Osteoblast (primary cell): ENCODE results near the gene MYO18B. TPM values are rescaled to one million over a fixed set of nuclear protein-coding genes. Genes with fewer than 3 reads are reported as not detected.

ENCODE experiments used
- DNase-seq: peaks from one replicate; pipeline ENCODE4 v3.0.0; 2011; ENCODE audit warnings: low spot score, mixed read lengths; ENCODE audit not compliant: insufficient read length; ENCODE audit errors: missing footprints
- H2AFZ ChIP-seq: 2 replicates; pipeline ENCODE4 v1.6.0; 2011; ENCODE audit warnings: mild to moderate bottlenecking, low read length
- H3K27ac ChIP-seq: 2 replicates; pipeline ENCODE4 v1.5.1; 2011; ENCODE audit warnings: mild to moderate bottlenecking, low read depth, low read length, moderate library complexity
- H3K27me3 ChIP-seq: 2 replicates; pipeline ENCODE4 v1.6.0; 2012; ENCODE audit warnings: mild to moderate bottlenecking, control low read depth, inconsistent platforms, low read length, moderate library complexity; ENCODE audit not compliant: insufficient read depth
- H3K36me3 ChIP-seq: 2 replicates; pipeline ENCODE4 v1.5.1; 2011; ENCODE audit warnings: mild to moderate bottlenecking, low read length, control low read depth, moderate library complexity; ENCODE audit not compliant: insufficient read depth
- H3K4me1 ChIP-seq: 2 replicates; pipeline ENCODE4 v1.5.1; 2011; ENCODE audit warnings: mild to moderate bottlenecking, low read length, control low read depth, moderate library complexity; ENCODE audit not compliant: insufficient read depth
- H3K4me2 ChIP-seq: 2 replicates; pipeline ENCODE4 v1.6.0; 2011; ENCODE audit warnings: mild to moderate bottlenecking, low read length; ENCODE audit not compliant: insufficient read depth
- H3K4me3 ChIP-seq: fragments of 200-600 bp; sonication (generic); 3 replicates; pipeline ENCODE4 v1.5.1; 2012; ENCODE audit warnings: mild to moderate bottlenecking, low read length, inconsistent platforms; ENCODE audit not compliant: insufficient read depth
- H3K79me2 ChIP-seq: 2 replicates; pipeline ENCODE4 v1.6.0; 2012; ENCODE audit warnings: mild to moderate bottlenecking, low read length, control low read depth, inconsistent platforms; ENCODE audit not compliant: insufficient read depth
- H3K9me3 ChIP-seq: 2 replicates; pipeline ENCODE4 v1.5.1; 2011; ENCODE audit warnings: low read depth, low read length, control low read depth
- H4K20me1 ChIP-seq: 2 replicates; pipeline ENCODE4 v1.6.0; 2012; ENCODE audit warnings: mild to moderate bottlenecking, low read length, control low read depth; ENCODE audit not compliant: insufficient read depth
- total RNA-seq: library from RNA; depleted of rRNA; stranded (reverse); fragments of >200 nt; gene quantifications from 2 replicates; pipeline ENCODE4 v1.2.3, GENCODE V29; 2012
- TF ChIP-seq, protein P1 (sequence below): IDR thresholded peaks from 2 replicates; pipeline ENCODE4 v1.5.1; 2011; ENCODE audit warnings: mild to moderate bottlenecking, low read depth, low read length, moderate library complexity; ENCODE audit errors: extremely low read depth

MYO18B gene
- total RNA-seq, 1 donor = under 0.01 TPM

DNA sequence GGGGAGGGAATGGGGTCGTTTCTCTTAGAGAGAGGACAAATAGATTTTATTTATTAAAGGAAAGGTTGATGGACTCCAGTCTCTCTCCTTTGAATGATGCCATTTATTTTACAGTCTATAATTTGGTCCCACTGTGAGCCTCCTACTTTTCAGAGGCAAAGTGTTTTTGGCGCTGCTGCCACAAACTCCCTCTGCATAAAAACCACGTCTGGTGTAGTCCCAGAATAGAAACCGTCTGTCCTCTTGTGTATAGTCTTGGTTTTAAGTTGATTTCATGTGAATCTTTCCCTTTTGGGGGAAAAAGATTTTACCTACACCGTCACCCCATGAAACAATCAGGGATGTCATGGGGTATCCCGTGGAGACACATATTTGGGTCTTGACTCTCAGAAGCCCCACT, 283.6 kb downstream of the MYO18B start:
- TF ChIP-seq, protein P1, sequence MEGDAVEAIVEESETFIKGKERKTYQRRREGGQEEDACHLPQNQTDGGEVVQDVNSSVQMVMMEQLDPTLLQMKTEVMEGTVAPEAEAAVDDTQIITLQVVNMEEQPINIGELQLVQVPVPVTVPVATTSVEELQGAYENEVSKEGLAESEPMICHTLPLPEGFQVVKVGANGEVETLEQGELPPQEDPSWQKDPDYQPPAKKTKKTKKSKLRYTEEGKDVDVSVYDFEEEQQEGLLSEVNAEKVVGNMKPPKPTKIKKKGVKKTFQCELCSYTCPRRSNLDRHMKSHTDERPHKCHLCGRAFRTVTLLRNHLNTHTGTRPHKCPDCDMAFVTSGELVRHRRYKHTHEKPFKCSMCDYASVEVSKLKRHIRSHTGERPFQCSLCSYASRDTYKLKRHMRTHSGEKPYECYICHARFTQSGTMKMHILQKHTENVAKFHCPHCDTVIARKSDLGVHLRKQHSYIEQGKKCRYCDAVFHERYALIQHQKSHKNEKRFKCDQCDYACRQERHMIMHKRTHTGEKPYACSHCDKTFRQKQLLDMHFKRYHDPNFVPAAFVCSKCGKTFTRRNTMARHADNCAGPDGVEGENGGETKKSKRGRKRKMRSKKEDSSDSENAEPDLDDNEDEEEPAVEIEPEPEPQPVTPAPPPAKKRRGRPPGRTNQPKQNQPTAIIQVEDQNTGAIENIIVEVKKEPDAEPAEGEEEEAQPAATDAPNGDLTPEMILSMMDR = no peak
- DNase-seq = no peak
- no peaks in the 10 kb centered on the region for H3K27me3 ChIP-seq

DNA sequence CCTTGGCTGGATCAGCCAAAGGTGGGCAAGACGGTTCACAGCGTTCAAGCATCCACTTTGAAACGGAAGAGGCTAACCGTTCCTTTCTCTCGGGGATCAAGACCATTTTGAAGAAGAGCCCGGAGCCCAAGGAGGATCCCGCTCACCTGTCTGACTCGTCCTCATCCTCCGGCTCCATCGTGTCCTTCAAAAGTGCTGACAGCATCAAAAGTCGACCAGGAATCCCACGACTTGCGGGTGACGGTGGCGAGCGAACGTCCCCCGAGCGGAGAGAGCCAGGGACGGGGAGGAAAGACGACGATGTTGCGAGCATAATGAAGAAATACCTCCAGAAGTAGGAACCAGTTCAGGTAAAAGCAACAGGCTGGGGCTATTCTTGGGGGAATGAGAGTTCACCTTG, 285.4 kb downstream of the MYO18B start:
- H3K4me2 ChIP-seq = no peak overlapping the region

More for the DNA sequence above, 283.6 kb downstream of the MYO18B start:
- Histone ChIP-seq H3K4me2 (no peak overlapping the region), H3K79me2 (no peaks in the 10 kb centered on the region), H2AFZ (no peak overlapping the region), H3K4me1 (no peaks in the 10 kb centered on the region), H3K9me3 (no peaks in the 10 kb centered on the region), H3K4me3 (no peak overlapping the region), H3K27ac (no peak overlapping the region), H3K36me3 (no peaks in the 10 kb centered on the region), H4K20me1 (no peaks in the 10 kb centered on the region)

DNA sequence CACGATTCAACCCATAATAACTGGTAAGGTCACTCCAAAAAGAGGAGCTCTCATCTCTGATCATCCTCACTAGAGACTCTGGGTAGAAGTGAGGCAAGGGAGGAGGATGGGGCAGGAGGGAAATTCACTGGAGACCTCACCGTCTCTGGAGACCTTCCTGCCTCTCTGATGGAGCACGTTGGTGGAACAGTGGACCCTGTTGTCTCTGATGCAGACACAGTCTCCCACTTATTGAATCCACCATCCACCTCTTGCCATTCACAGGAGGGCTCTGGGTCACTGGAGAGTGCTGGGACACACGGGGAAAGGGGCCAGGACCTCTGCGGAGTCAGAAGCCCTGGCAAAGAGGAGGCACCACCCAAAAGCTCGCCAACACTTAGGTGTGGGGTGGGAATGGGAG, 289.7 kb downstream of the MYO18B start:
- DNase-seq = no peak
- no peaks in the 10 kb centered on the region for H3K36me3 ChIP-seq
- H3K9me3 ChIP-seq = peaks cover 3% of the 10 kb centered on the region
- H3K4me1 ChIP-seq = no peaks in the 10 kb centered on the region
- H2AFZ ChIP-seq = no peak overlapping the region
- no peaks in the 10 kb centered on the region for H3K79me2 ChIP-seq
- no peak overlapping the region for H3K27ac ChIP-seq
- H3K27me3 ChIP-seq = no peaks in the 10 kb centered on the region
- TF ChIP-seq, protein P1 = no peak
- H4K20me1 ChIP-seq = no peaks in the 10 kb centered on the region
- no peak overlapping the region for H3K4me3 ChIP-seq
- no peak overlapping the region for H3K4me2 ChIP-seq

More for the DNA sequence above, 285.4 kb downstream of the MYO18B start:
- Histone ChIP-seq H3K9me3 (no peaks in the 10 kb centered on the region), H3K4me1 (no peaks in the 10 kb centered on the region), H3K27me3 (no peaks in the 10 kb centered on the region), H3K36me3 (no peaks in the 10 kb centered on the region), H3K79me2 (no peaks in the 10 kb centered on the region), H2AFZ (no peak overlapping the region), H3K4me3 (no peak overlapping the region), H3K27ac (no peak overlapping the region), H4K20me1 (no peaks in the 10 kb centered on the region)
- TF ChIP-seq, protein P1 = no peak
- DNase-seq = no peak

GRCh38 chr22:26033071-26033470, 291.1 kb downstream of the MYO18B start:
- Histone ChIP-seq H2AFZ (no peak overlapping the region), H3K27me3 (no peaks in the 10 kb centered on the region), H3K4me1 (no peaks in the 10 kb centered on the region), H3K9me3 (peaks cover 3% of the 10 kb centered on the region), H3K4me3 (no peak overlapping the region), H3K27ac (no peak overlapping the region), H3K36me3 (no peaks in the 10 kb centered on the region), H3K4me2 (no peak overlapping the region), H3K79me2 (no peaks in the 10 kb centered on the region), H4K20me1 (no peaks in the 10 kb centered on the region)
- no peak for DNase-seq
- TF ChIP-seq, protein P1 = no peak
